Measurements from ENCODE around the gene ZMYM5.

DNA sequence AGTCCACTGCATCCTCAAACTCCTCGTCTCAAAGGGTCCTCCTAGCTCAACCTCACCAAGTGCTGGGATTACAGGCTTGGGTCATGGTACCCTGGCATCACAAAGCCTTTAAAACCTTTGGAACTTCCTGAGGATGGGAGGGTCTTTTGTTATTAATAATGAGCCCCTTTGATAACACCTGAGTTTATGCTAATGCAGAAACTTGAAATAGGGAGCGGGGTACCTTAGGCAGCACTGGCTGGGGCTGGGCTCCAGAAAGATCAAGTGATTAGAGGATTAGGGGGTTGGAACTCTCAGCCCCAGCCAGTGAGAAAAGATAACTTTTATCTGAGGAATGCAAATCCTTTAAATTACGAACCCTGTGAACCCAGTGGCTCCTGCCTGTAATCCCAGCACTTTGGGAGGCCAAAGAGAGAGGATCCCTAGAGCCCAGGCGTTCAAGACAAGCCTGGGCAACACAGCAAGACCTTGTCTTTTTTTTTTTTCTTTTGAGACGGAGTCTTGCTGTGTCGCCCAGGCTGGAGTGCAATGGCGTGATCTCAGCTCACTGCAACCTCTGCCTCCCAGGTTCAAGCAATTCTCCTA is 71.4 kb downstream of the ZMYM5 start:
- TF ChIP-seq POLR2AphosphoS5 (IDR thresholded peaks at IDR 0.05; ENCODE audit: borderline replicate concordance, low read depth, low read length) (no peak), EZH2 (IDR thresholded peaks at IDR 0.05) (no peak)

Data from SK-N-MC (cell line).